ENCODE measurements around the gene MROH2B. TPM values are rescaled to one million over a fixed set of nuclear protein-coding genes. Genes with fewer than 3 reads are reported as not detected.

The MROH2B gene
- polyA plus RNA-seq, 1 donor (not counting 4 experiments of a cell fraction or from before 2014, with no cell fraction given) = not detected

DNA sequence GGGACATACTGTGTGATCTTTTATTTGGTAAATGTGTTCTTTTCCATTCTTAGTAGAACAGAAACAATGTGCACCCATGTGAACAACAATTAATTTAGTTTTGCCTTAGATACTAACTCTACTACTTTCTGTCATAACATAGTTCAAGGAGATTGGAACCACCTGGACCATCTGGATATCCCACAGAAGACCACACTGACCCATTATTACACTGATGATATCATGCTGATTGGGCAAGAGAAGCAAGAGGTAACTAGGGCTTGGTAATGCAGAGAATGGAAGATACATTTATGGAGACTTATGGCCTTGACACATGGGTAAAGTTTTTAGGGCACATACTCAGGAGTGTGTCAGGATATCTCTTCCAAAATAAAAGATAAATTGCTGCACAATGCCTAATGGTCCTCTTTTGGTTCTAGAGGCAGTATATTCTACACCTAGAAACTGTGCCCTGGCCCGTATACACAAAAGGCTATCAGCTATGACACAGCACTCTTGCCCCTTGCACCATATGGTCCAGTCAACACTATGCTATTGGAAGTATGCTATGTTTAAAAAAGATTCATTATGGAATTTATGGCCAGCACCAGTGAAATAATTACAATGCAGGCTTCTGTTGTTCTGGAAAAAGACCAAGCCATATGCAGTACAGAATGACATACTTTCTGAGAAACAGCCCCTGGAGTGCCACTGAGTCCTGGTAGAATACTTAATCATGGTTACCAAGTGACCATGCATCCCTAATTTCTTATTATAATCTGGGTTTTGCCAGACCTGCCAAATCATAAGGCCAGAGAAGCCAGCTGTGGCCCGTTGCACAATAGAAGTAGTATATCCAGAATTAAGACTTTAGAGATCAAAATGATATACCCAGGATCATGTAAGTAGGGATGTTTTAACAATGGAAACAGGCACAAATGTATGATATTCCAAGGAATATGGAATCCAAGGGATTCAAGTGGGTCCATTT lies 41.6 kb upstream of the MROH2B start:
- Histone ChIP-seq H3K27ac (ENCODE audit: control insufficient read depth, insufficient read depth, low read length) (no peak overlapping the region), H3K9me1 (ENCODE audit: control insufficient read depth, extremely low read depth, insufficient read depth, low read length) (no peaks in the 10 kb centered on the region), H2AFZ (ENCODE audit: control insufficient read depth, low read length) (no peak overlapping the region), H3K4me2 (ENCODE audit: control insufficient read depth, extremely low read depth, insufficient read depth, low read depth, low read length) (no peak overlapping the region), H4K20me1 (ENCODE audit: control insufficient read depth, extremely low read depth, insufficient read depth, low read length) (no peaks in the 10 kb centered on the region), H3K36me3 (ENCODE audit: control insufficient read depth in 2 of 2, extremely low read depth in 1 of 2, insufficient read depth in 2 of 2, low read length in 2 of 2) (no peaks in the 10 kb centered on the region), H3K4me3 (ENCODE audit: control insufficient read depth in 2 of 3, extremely low read depth in 1 of 3, insufficient read depth in 2 of 3, low read depth in 1 of 3, low read length in 3 of 3) (no peak overlapping the region), H3K27me3 (ENCODE audit: control insufficient read depth, extremely low read depth, insufficient read depth, low read length) (no peaks in the 10 kb centered on the region), H3K9me3 (ENCODE audit: control insufficient read depth, low read depth, low read length) (no peaks in the 10 kb centered on the region), H3K79me2 (ENCODE audit: control insufficient read depth, insufficient read depth, low read length) (no peaks in the 10 kb centered on the region), H3K4me1 (ENCODE audit: control insufficient read depth, extremely low read depth, insufficient read depth, low read length) (no peaks in the 10 kb centered on the region), H3K9ac (ENCODE audit: control insufficient read depth, extremely low read depth, insufficient read depth, low read length) (no peak overlapping the region)
- TF ChIP-seq EZH2 (IDR thresholded peaks at IDR 0.05; ENCODE audit: low read length) (no peak), CTCF (optimal IDR thresholded peaks at IDR 0.05 in 1 of 3, IDR thresholded peaks at IDR 0.05 in 1 of 3, conservative IDR thresholded peaks at IDR 0.05 in 1 of 3; ENCODE audit: extremely low read depth in 1 of 3, insufficient read depth in 2 of 3, low read length in 3 of 3) (no peak)
- DNase-seq (ENCODE audit: low read depth, low spot score) = no peak
- FAIRE-seq = no peak
- dilution Hi-C loops (cut with MboI; ENCODE audit: extremely low pct_ligation_motif_present, low sequenced_read_pairs) = no loop called here

DNA sequence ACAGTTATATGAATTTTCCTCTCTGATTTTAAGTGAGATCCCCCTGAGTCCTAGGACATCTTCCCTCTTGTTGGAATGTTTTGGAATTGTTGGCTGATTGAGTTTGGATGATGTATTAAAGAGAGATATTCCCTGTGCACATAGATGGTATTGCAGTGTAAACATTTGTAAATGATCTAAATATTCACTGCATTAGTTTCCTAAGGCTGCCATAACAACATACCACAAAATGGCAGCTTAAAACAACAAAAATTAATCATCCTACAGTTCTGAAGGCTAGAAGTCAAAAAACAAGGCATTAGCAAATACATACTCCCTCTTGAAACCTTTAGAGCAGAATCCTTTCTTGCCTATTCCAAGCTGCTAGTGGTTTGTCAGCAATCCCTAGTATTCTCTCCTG lies 38.0 kb upstream of the MROH2B start:
- DNase-seq (ENCODE audit: low read depth, low spot score) (no peak), FAIRE-seq (no peak)
- Histone ChIP-seq H2AFZ (ENCODE audit: control insufficient read depth, low read length) (no peak overlapping the region), H3K27ac (ENCODE audit: control insufficient read depth, insufficient read depth, low read length) (no peak overlapping the region), H3K4me2 (ENCODE audit: control insufficient read depth, extremely low read depth, insufficient read depth, low read depth, low read length) (no peak overlapping the region), H3K4me3 (ENCODE audit: control insufficient read depth in 2 of 3, extremely low read depth in 1 of 3, insufficient read depth in 2 of 3, low read depth in 1 of 3, low read length in 3 of 3) (no peak overlapping the region), H3K9me3 (ENCODE audit: control insufficient read depth, low read depth, low read length) (no peaks in the 10 kb centered on the region), H3K9ac (ENCODE audit: control insufficient read depth, extremely low read depth, insufficient read depth, low read length) (no peak overlapping the region), H3K27me3 (ENCODE audit: control insufficient read depth, extremely low read depth, insufficient read depth, low read length) (no peaks in the 10 kb centered on the region), H3K9me1 (ENCODE audit: control insufficient read depth, extremely low read depth, insufficient read depth, low read length) (no peaks in the 10 kb centered on the region), H4K20me1 (ENCODE audit: control insufficient read depth, extremely low read depth, insufficient read depth, low read length) (no peaks in the 10 kb centered on the region), H3K36me3 (ENCODE audit: control insufficient read depth in 2 of 2, extremely low read depth in 1 of 2, insufficient read depth in 2 of 2, low read length in 2 of 2) (no peaks in the 10 kb centered on the region), H3K4me1 (ENCODE audit: control insufficient read depth, extremely low read depth, insufficient read depth, low read length) (no peaks in the 10 kb centered on the region), H3K79me2 (ENCODE audit: control insufficient read depth, insufficient read depth, low read length) (no peaks in the 10 kb centered on the region)
- dilution Hi-C loops (cut with MboI; ENCODE audit: extremely low pct_ligation_motif_present, low sequenced_read_pairs) = no loop called here
- no peak for TF ChIP-seq CTCF (optimal IDR thresholded peaks at IDR 0.05 in 1 of 3, IDR thresholded peaks at IDR 0.05 in 1 of 3, conservative IDR thresholded peaks at IDR 0.05 in 1 of 3; ENCODE audit: extremely low read depth in 1 of 3, insufficient read depth in 2 of 3, low read length in 3 of 3)
- no peak for TF ChIP-seq EZH2 (IDR thresholded peaks at IDR 0.05; ENCODE audit: low read length)
